ENCODE data around the gene REM2. TPM values are rescaled to one million over a fixed set of nuclear protein-coding genes. Genes with fewer than 3 reads are reported as not detected.

REM2 gene
- total and polyA plus RNA-seq, 2 of the 4 experiments (the other 2 are of a cell fraction): under 0.01 to 0.07 TPM

DNA sequence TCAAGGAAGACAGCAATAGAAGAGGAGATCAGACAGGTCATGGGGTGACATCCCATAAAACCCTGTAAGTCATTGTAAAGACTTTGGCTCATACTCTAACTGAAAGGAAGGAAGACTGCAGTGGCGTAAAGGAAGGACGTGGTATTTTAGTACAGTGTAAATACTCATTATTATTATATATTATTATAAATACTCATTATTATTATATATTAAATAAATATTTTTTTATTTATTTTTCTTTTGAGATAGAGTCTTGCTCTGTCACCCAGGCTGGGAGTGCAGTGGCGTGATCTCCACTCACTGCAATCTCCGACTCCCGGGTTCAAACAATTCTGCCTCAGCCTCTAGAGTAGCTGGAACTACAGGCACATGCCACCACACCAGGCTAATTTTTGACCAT is 26.6 kb upstream of the REM2 start:
- H3K56ac ChIP-seq (ENCODE audit: extremely low read depth, insufficient read depth, low read length): no peak overlapping the region
- WGBS, 2 experiments (ENCODE audit: extremely low coverage in 2 of 2, insufficient read length in 1 of 2): 100% methylated on average over 2 of the region's 5 CpGs; no CpG with 5 or more reads in 1 of the 2 experiments

More for the DNA sequence above, 26.6 kb upstream of the REM2 start:
- Histone ChIP-seq H3K4me2 (ENCODE audit: low read depth, low read length) (no peak overlapping the region), H3K36me3 (ENCODE audit: control insufficient read depth, insufficient read depth, low read length) (no peaks in the 10 kb centered on the region), H3K27me3 (ENCODE audit: control insufficient read depth, insufficient read depth, low read length) (no peaks in the 10 kb centered on the region), H3K27ac (ENCODE audit: insufficient read depth, low read length) (no peak overlapping the region), H4K5ac (ENCODE audit: low read depth, low read length) (no peak overlapping the region), H2BK20ac (ENCODE audit: low read depth, low read length) (no peak overlapping the region), H3K14ac (replicated peaks; ENCODE audit: low read depth, low read length) (no peak overlapping the region), H3K4me3 (ENCODE audit: insufficient read depth, low read depth, low read length) (no peak overlapping the region), H3K4ac (ENCODE audit: low read depth, low read length) (no peak overlapping the region), H2AFZ (replicated peaks; ENCODE audit: low read length, poor library complexity) (no peak overlapping the region), H3K4me1 (ENCODE audit: control insufficient read depth, insufficient read depth, low read length) (peaks cover 9% of the 10 kb centered on the region), H2BK5ac (ENCODE audit: low read depth, low read length, poor library complexity, severe bottlenecking) (no peak overlapping the region), H3K18ac (ENCODE audit: low read depth, low read length) (no peak overlapping the region), H2AK5ac (ENCODE audit: low read depth, low read length) (no peak overlapping the region), H4K8ac (ENCODE audit: low read depth in 2 of 2, low read length in 2 of 2) (no peak overlapping the region), H3K23ac (ENCODE audit: low read depth, low read length) (no peak overlapping the region), H2BK15ac (ENCODE audit: low read depth, low read length) (no peak overlapping the region), H4K20me1 (ENCODE audit: insufficient read depth, low read length) (no peaks in the 10 kb centered on the region), H3K9me3 (ENCODE audit: control insufficient read depth, insufficient read depth, low read length) (peaks cover 2% of the 10 kb centered on the region), H4K91ac (ENCODE audit: insufficient read depth, low read depth, low read length) (no peak overlapping the region), H3K9ac (ENCODE audit: low read depth, low read length) (no peak overlapping the region), H2AK9ac (replicated peaks; ENCODE audit: low read depth, low read length, poor library complexity) (no peak overlapping the region), H3K9me1 (ENCODE audit: insufficient read depth, low read length) (peaks cover 6% of the 10 kb centered on the region; the same call in 1 of the 2 replicates), H3K79me1 (ENCODE audit: low read depth in 1 of 2, low read length in 2 of 2) (peaks cover 0 to 9% of the 10 kb centered on the region in 2 experiments; a peak in 2 of 4 replicates), H2BK120ac (ENCODE audit: low read depth, low read length) (no peak overlapping the region)
- in situ Hi-C loops (cut with MboI; ENCODE audit: low sequenced_read_pairs) (loop anchor here (5.0 to 25.0 kb wide), 2 partner anchors 289 to 469 kb away; no protein-coding TSS in a partner anchor), intact Hi-C loops (cut with micrococcal nuclease) (no loop called here), dilution Hi-C loops (cut with HindIII; ENCODE audit: low sequenced_read_pairs, unreplicated experiment) (no loop called here)
- ATAC-seq (ENCODE audit: low read depth) (no peak), DNase-seq (no peak)
- TF ChIP-seq SMC3 (IDR thresholded peaks at IDR 0.05; ENCODE audit: low read depth, low read length) (no peak), FOS (IDR thresholded peaks at IDR 0.05; ENCODE audit: low read depth, low read length) (no peak), NFE2L2 (IDR thresholded peaks at IDR 0.05; ENCODE audit: low read depth, low read length) (no peak), MAZ (IDR thresholded peaks at IDR 0.05; ENCODE audit: borderline replicate concordance, low read depth, low read length) (no peak), BHLHE40 (IDR thresholded peaks at IDR 0.05; ENCODE audit: low read depth, low read length) (no peak), MAFK (IDR thresholded peaks at IDR 0.05; ENCODE audit: low read depth, low read length) (no peak), CHD1 (IDR thresholded peaks at IDR 0.05; ENCODE audit: low read depth, low read length) (no peak)
- TF ChIP-seq, protein P1, sequence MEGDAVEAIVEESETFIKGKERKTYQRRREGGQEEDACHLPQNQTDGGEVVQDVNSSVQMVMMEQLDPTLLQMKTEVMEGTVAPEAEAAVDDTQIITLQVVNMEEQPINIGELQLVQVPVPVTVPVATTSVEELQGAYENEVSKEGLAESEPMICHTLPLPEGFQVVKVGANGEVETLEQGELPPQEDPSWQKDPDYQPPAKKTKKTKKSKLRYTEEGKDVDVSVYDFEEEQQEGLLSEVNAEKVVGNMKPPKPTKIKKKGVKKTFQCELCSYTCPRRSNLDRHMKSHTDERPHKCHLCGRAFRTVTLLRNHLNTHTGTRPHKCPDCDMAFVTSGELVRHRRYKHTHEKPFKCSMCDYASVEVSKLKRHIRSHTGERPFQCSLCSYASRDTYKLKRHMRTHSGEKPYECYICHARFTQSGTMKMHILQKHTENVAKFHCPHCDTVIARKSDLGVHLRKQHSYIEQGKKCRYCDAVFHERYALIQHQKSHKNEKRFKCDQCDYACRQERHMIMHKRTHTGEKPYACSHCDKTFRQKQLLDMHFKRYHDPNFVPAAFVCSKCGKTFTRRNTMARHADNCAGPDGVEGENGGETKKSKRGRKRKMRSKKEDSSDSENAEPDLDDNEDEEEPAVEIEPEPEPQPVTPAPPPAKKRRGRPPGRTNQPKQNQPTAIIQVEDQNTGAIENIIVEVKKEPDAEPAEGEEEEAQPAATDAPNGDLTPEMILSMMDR (conservative IDR thresholded peaks at IDR 0.05; ENCODE audit: low read depth, low read length): no peak
- TF ChIP-seq, protein P2, sequence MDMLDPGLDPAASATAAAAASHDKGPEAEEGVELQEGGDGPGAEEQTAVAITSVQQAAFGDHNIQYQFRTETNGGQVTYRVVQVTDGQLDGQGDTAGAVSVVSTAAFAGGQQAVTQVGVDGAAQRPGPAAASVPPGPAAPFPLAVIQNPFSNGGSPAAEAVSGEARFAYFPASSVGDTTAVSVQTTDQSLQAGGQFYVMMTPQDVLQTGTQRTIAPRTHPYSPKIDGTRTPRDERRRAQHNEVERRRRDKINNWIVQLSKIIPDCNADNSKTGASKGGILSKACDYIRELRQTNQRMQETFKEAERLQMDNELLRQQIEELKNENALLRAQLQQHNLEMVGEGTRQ (IDR thresholded peaks at IDR 0.05; ENCODE audit: low read depth, low read length): no peak
- no TSS peak for BruUV-seq (replicated peaks)
- CTCF ChIA-PET: interaction anchor here (1.0 to 2.0 kb wide), 2 partner anchors 44 kb away, joined by 4 to 5 read pairs; no protein-coding TSS in a partner anchor
- POLR2A ChIA-PET (ENCODE audit: unreplicated experiment): no interaction called here
